ENCODE measurements around the gene NAGLU.
"Not testable (repeated sequence)": the region's sequence is repeated elsewhere in the genome, so short reads cannot be mapped to it uniquely, and the experiment has no call there.

Gene NAGLU

DNA sequence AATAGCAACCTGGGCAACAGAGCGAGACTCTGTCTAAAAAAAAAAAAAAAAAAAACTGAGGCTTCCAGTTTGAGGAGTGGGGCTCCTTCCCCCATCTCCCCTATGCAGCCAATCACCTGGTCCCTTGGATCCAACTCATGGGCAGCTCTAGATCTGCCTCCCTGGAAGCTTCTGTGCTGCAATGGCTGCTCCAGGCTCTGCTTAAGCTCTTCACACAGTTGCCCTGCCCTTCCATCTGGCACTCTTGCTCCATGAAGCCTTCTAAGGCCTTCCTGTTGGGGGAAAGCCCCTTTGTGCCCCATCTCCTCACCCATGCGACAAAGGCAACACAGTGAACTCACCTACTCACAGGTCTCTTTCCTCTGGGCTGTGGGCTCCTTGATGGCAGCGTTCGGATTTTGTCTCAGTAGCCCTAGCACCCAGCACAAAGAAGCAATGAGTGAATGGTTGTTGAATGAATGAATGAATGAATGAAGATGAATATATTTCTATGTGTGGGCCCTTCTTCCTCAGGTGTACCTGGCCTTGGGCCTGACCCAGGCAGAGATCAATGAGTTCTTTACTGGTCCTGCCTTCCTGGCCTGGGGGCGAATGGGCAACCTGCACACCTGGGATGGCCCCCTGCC is 1.9 kb downstream of the NAGLU start:
- H3K27ac ChIP-seq: no peak overlapping the region
- no peak for TF ChIP-seq ZFX (IDR thresholded peaks at IDR 0.05)
- TF ChIP-seq, protein P1, sequence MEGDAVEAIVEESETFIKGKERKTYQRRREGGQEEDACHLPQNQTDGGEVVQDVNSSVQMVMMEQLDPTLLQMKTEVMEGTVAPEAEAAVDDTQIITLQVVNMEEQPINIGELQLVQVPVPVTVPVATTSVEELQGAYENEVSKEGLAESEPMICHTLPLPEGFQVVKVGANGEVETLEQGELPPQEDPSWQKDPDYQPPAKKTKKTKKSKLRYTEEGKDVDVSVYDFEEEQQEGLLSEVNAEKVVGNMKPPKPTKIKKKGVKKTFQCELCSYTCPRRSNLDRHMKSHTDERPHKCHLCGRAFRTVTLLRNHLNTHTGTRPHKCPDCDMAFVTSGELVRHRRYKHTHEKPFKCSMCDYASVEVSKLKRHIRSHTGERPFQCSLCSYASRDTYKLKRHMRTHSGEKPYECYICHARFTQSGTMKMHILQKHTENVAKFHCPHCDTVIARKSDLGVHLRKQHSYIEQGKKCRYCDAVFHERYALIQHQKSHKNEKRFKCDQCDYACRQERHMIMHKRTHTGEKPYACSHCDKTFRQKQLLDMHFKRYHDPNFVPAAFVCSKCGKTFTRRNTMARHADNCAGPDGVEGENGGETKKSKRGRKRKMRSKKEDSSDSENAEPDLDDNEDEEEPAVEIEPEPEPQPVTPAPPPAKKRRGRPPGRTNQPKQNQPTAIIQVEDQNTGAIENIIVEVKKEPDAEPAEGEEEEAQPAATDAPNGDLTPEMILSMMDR (conservative IDR thresholded peaks at IDR 0.05): no peak

DNA sequence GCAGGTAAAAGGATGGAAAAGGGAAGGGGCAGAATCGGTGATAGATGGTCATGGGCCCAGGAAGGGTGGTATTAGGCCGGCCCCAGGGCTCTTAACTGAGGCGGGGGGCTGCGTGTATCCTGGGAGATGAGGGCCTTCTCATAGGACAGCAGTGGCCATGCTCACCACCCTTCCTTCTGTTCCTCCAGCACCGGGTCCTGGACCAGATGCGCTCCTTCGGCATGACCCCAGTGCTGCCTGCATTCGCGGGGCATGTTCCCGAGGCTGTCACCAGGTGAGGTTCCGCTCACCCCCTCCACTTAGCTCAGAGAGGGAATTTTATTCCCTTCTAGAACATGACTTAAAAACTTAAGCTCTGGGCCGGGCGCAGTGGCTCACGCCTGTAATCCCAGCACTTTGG is 2.4 kb downstream of the NAGLU start:
- H3K27ac ChIP-seq: no peak overlapping the region

DNA sequence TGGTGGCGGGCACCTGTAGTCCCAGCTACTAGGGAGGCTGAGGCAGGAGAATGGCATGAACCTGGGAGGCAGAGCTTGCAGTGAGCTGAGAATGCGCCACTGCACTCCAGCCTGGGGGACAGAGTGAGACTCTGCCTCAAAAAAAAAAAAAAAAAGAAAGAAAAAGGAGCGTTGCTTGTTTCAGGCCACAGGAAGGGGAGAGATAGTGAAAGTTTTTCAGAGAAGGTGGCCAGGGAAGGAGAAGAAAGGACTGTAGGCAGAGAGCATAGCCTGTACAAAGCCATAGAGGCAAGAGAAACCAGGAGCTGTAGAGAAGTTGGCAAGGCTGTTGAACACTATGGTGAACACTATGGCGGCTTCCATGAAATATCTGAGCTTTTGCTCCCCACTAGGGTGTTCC is 4.5 kb downstream of the NAGLU start:
- peak overlapping the region; percentile 78 for H3K27ac ChIP-seq

More for the DNA sequence above, 2.4 kb downstream of the NAGLU start:
- no peak for TF ChIP-seq ZFX (IDR thresholded peaks at IDR 0.05)
- TF ChIP-seq, protein P1 (conservative IDR thresholded peaks at IDR 0.05): no peak

DNA sequence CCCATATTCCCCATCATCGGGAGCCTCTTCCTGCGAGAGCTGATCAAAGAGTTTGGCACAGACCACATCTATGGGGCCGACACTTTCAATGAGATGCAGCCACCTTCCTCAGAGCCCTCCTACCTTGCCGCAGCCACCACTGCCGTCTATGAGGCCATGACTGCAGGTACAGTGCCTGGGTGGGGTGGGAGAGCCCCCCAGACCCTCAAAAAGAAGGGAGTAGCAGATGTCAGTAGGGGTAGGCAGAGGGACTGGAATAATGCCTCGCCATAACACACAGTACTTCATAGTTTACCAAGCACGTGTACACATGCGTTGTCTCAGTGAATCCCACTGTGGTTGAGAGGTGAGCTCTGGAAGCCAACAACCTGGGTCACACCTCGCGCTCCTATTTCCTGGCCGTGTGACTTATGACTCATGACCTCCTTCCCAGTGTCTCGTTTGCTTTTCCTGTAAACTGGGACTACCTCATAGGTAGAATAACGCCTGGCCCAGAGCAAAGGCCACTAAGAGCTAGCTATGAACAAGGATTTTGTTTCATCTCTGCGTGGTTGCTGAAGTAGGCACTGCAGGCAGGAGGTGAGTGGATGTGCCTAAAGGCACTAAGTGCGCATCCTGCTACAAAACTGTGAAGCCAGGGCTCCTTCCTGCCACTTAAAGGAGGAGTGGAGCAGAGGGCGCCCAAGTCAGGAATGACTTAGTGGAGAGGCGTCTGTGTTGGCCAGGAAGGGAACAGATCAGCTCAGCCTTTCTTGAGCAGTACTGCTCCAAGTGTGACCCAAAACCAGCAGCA is 5.2 kb downstream of the NAGLU start:
- TF ChIP-seq, protein P1 (conservative IDR thresholded peaks at IDR 0.05): no peak
- no peak for TF ChIP-seq ZFX (IDR thresholded peaks at IDR 0.05)
- H3K27ac ChIP-seq: peak overlapping the region; percentile 78

DNA sequence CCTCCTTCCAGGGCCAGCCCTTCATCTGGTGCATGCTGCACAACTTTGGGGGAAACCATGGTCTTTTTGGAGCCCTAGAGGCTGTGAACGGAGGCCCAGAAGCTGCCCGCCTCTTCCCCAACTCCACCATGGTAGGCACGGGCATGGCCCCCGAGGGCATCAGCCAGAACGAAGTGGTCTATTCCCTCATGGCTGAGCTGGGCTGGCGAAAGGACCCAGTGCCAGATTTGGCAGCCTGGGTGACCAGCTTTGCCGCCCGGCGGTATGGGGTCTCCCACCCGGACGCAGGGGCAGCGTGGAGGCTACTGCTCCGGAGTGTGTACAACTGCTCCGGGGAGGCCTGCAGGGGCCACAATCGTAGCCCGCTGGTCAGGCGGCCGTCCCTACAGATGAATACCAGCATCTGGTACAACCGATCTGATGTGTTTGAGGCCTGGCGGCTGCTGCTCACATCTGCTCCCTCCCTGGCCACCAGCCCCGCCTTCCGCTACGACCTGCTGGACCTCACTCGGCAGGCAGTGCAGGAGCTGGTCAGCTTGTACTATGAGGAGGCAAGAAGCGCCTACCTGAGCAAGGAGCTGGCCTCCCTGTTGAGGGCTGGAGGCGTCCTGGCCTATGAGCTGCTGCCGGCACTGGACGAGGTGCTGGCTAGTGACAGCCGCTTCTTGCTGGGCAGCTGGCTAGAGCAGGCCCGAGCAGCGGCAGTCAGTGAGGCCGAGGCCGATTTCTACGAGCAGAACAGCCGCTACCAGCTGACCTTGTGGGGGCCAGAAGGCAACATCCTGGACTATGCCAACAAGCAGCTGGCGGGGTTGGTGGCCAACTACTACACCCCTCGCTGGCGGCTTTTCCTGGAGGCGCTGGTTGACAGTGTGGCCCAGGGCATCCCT is 7.4 kb downstream of the NAGLU start:
- TF ChIP-seq, protein P1 (conservative IDR thresholded peaks at IDR 0.05): no peak
- no peak for TF ChIP-seq ZFX (IDR thresholded peaks at IDR 0.05)
- peak overlapping the region; percentile 78; the same call in 1 of the 2 replicates for H3K27ac ChIP-seq

DNA sequence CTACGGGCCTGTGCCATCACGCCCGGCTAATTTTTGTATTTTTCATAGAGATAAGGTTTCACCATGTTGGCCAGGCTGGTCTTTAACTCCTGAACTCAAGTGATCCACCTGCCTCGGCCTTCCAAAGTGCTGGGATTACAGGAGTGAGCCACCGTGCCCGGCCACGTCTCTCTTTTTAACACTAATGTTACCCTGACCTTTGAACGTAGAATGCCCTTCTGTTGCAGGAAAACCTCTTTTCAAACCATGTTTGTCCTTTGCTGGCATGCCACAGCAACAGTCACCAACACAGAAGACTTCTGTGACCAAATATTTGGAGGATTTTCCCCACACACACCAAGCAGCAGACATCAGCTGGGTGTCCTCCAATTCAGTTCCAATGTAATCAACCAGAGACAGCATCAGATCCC is 8.8 kb downstream of the NAGLU start:
- TF ChIP-seq, protein P1 (conservative IDR thresholded peaks at IDR 0.05): no peak
- TF ChIP-seq ZFX (IDR thresholded peaks at IDR 0.05): no peak
- no peak overlapping the region for H3K27ac ChIP-seq

DNA sequence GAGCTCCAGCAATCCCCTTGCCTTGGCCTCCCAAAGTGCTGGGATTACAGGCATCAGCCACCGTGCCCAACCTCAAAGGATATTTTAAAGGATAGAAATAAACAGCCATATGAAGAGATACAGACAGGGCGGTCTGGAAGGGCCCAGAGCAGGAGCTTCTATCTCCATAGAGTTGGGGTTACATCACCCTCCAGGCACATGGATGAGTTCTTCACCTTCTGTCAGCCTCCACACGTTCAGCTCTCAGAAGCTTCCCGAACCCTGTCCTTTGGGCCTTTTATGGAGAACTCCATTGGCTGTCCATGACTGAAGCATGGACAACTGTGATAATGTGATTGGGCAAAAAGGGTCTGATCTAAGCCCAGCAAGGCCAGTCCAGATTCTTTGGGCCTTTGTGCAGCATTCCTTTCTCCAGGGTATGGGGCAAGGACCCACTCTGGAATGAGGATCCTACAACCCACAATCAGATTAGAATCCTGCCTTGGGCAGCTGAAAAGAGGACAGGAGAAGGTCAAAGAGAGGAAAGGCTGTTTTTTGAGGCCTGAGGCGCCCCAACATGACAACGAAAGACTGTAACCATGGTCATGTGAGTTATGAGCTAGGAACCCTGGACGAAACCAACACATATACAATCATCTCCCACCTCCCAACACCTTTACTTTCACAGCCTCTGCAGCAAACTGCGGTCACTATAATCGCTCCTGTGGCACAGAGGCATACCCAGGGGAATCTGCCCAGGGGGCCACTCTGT is 9.9 kb downstream of the NAGLU start:
- H3K27ac ChIP-seq: not testable (repeated sequence)

Measured in C4-2B (cell line).